K562 (cell line): ENCODE results near the gene CFL2. TPM values are rescaled to one million over a fixed set of nuclear protein-coding genes. Genes with fewer than 3 reads are reported as not detected.

Experiments
- ATAC-seq: fragments of 200-7000 bp; cut with Tn5 transposase; 3 replicates; pipeline ENCODE4 v1.9.1; 2020; ENCODE audit warnings: moderate library complexity
- BruUV-seq: library from RNA; stranded (reverse); fragments of 400-500 nt; replicated peaks from 2 replicates; lab custom pipeline; 2021; lab: Mats Ljungman, UMichigan
- CTCF ChIA-PET: fragments of 300-600 bp; formaldehyde crosslinking; extraction: SDS; loops from one replicate; lab custom pipeline; 2021; ENCODE audit warnings: low intra/inter-chr PET ratio; lab: Yijun Ruan, JAX
- POLR2A ChIA-PET: fragments of 300-600, 350-650 bp; sonication (Branson Sonifier 250); formaldehyde crosslinking; extraction: SDS; loops from one replicate; lab custom pipeline; 2021; ENCODE audit warnings: antibody characterized with exemption, inconsistent platforms; lab: Yijun Ruan, JAX
- DNase-seq, 4 experiments: peaks; one replicate each; pipeline versions ENCODE4 v3.0.0 to v3.0.0-alpha.2; 2011 to 2018; ENCODE audit warnings: low spot score in 3 of 4, mixed read lengths in 3 of 4; ENCODE audit errors: extremely low read depth in 1 of 4
- FAIRE-seq: peaks from 2 replicates; lab custom pipeline; 2011; peaks lifted over from hg19 to GRCh38; lab: Jason Lieb, UNC
- H2AFZ ChIP-seq: 2 replicates; pipeline ENCODE4 v1.6.0; 2011; ENCODE audit warnings: low read depth, low read length, control low read depth, inconsistent platforms
- H3K27ac ChIP-seq: fragments of 200-600 bp; 3 replicates; pipeline ENCODE4 v1.8.0; 2011; ENCODE audit warnings: low read depth, mild to moderate bottlenecking, control low read depth, inconsistent platforms, low read length, moderate library complexity, mixed read lengths; ENCODE audit errors: extremely low read depth
- H3K27me3 ChIP-seq, 2 experiments: fragments of 300-600 bp in 1 of 2; 2 replicates in 1 of 2; 3 replicates in 1 of 2; pipeline versions ENCODE4 v1.6.0 to v1.8.0; 2011; ENCODE audit warnings: inconsistent platforms in 2 of 2, low read length in 2 of 2, mild to moderate bottlenecking in 1 of 2, mixed read lengths in 1 of 2, moderate library complexity in 1 of 2; ENCODE audit not compliant: control insufficient read depth in 2 of 2, insufficient read depth in 2 of 2
- H3K36me3 ChIP-seq: fragments of 300-600 bp; 3 replicates; pipeline ENCODE4 v1.8.0; 2011; ENCODE audit warnings: mild to moderate bottlenecking, low read length, inconsistent platforms; ENCODE audit not compliant: control insufficient read depth, insufficient read depth
- H3K4me1 ChIP-seq, 2 experiments: fragments of 200-600 bp in 1 of 2; replicated peaks in 1 of 2; 2 replicates in 1 of 2; 3 replicates in 1 of 2; pipeline versions ENCODE4 v1.5.1 to v1.8.0; 2011; ENCODE audit warnings: inconsistent platforms in 2 of 2, low read length in 2 of 2, mild to moderate bottlenecking in 1 of 2, mixed read lengths in 1 of 2, moderate library complexity in 1 of 2; ENCODE audit not compliant: control insufficient read depth in 2 of 2, insufficient read depth in 2 of 2
- H3K4me2 ChIP-seq: 2 replicates; pipeline ENCODE4 v1.6.1; 2011; ENCODE audit warnings: low read length, control low read depth, inconsistent platforms, mixed read lengths; ENCODE audit not compliant: insufficient read depth
- H3K4me3 ChIP-seq: fragments of 200-600 bp; sonication (generic), shearing (Covaris generic); 2 replicates; pipeline ENCODE4 v1.5.1; 2016; ENCODE audit warnings: control low read depth, inconsistent platforms
- H3K79me2 ChIP-seq: fragments of 200-600 bp; 3 replicates; pipeline ENCODE4 v1.8.0; 2011; ENCODE audit warnings: low read length, inconsistent platforms; ENCODE audit not compliant: control insufficient read depth, insufficient read depth
- H3K9ac ChIP-seq, 2 experiments: 2 replicates each; pipeline versions ENCODE4 v1.6.0 to v1.6.1; 2011; ENCODE audit warnings: low read depth in 2 of 2, low read length in 2 of 2, control low read depth in 1 of 2, inconsistent platforms in 1 of 2, mild to moderate bottlenecking in 1 of 2, mixed read lengths in 1 of 2; ENCODE audit not compliant: insufficient read depth in 1 of 2
- H3K9me1 ChIP-seq: one replicate; pipeline ENCODE4 v1.6.0; 2011; ENCODE audit warnings: inconsistent platforms, mild to moderate bottlenecking, low read length, moderate library complexity; ENCODE audit not compliant: control insufficient read depth, insufficient read depth
- H3K9me3 ChIP-seq: replicated peaks from 2 replicates; pipeline ENCODE4 v1.5.1; 2011; ENCODE audit warnings: low read depth, low read length, inconsistent platforms; ENCODE audit not compliant: control insufficient read depth, insufficient read depth
- H4K20me1 ChIP-seq: replicated peaks from 2 replicates; pipeline ENCODE4 v1.6.1; 2011; ENCODE audit warnings: low read length, inconsistent platforms, mixed read lengths; ENCODE audit not compliant: control insufficient read depth, insufficient read depth
- BDP1 ChIP-seq: IDR thresholded peaks from 3 replicates; pipeline ENCODE4 v1.6.1; 2011; ENCODE audit not compliant: insufficient read length, insufficient read depth
- C11orf30 ChIP-seq: fragments of 450-650 bp; IDR thresholded peaks from 2 replicates; pipeline ENCODE4 v1.6.1; 2016; ENCODE audit warnings: low read depth, mild to moderate bottlenecking
- CBX2 ChIP-seq: fragments of 200-600 bp; sonication (generic); IDR thresholded peaks from one replicate; pipeline ENCODE4 v1.6.1; 2012; ENCODE audit warnings: mild to moderate bottlenecking, low read length, inconsistent platforms; ENCODE audit not compliant: insufficient read depth, poor library complexity, severe bottlenecking
- CBX8 ChIP-seq: fragments of 200-600 bp; sonication (generic); IDR thresholded peaks from 2 replicates; pipeline ENCODE4 v1.6.1; 2012; ENCODE audit warnings: borderline replicate concordance, mixed run types, low read depth, mild to moderate bottlenecking, moderate library complexity, mixed read lengths, low read length, control low read depth, inconsistent platforms; ENCODE audit not compliant: poor library complexity, severe bottlenecking; ENCODE audit errors: extremely low read depth
- ESRRA ChIP-seq: fragments of 450-650 bp; IDR thresholded peaks from 2 replicates; pipeline ENCODE4 v1.6.1; 2014; ENCODE audit warnings: low read depth, mild to moderate bottlenecking, moderate library complexity, borderline replicate concordance
- HNRNPUL1 ChIP-seq: fragments of 200-400 bp; formaldehyde crosslinking; IDR thresholded peaks from 2 replicates; pipeline ENCODE4 v1.6.1; 2017; ENCODE audit warnings: low read length
- KAT7 ChIP-seq: sonication (generic); formaldehyde crosslinking; IDR thresholded peaks from 2 replicates; pipeline ENCODE4 v1.8.0; 2022; ENCODE audit warnings: missing genetic modification reagents, mild to moderate bottlenecking, borderline replicate concordance
- MAFK ChIP-seq: IDR thresholded peaks from 2 replicates; pipeline ENCODE4 v1.6.1; 2011; ENCODE audit warnings: low read length, improper control_type of control experiment
- NFIC ChIP-seq: fragments of 450-650 bp; IDR thresholded peaks from 2 replicates; pipeline ENCODE4 v1.6.1; 2017; ENCODE audit warnings: mild to moderate bottlenecking, inconsistent platforms
- NR2C1 ChIP-seq, 2 experiments: fragments of 450-650 bp; IDR thresholded peaks; 2 replicates each; pipeline ENCODE4 v1.6.1; 2017; ENCODE audit warnings: mild to moderate bottlenecking in 2 of 2, antibody characterized with exemption in 1 of 2, inconsistent platforms in 1 of 2, missing compliant biosample characterization in 1 of 2, missing genetic modification characterization in 1 of 2
- WGBS: fragments of 100-300 bp; shearing (Covaris generic); methylation state at CpG from one replicate; pipeline ENCODE4 v1.1.6; 2016; ENCODE audit warnings: low coverage, mixed read lengths; ENCODE audit not compliant: insufficient coverage; ENCODE audit errors: missing lambda C conversion rate; 5-methylcytosine and 5-hydroxymethylcytosine counted together
- in situ Hi-C: fragments of 300-500 bp; cut with MboI; formaldehyde crosslinking; loops from 4 replicates; pipeline ENCODE4 v1.15.0; 2018; ENCODE audit warnings: inconsistent platforms, mixed read lengths
- intact Hi-C: fragments of 100-400 bp; cut with micrococcal nuclease; formaldehyde crosslinking; loops from 2 replicates; pipeline ENCODE4 v1.14.2; 2022
- polyA plus RNA-seq, 8 experiments: library from polyadenylated mRNA; depleted of rRNA in 4 of 8; stranded (reverse) in 5 of 8; unstranded in 3 of 8; fragments of >200 nt; fragmentation: Nextera tagmentation in 2 of 8; fragmentation: Illumina TruSeq in 1 of 8; extraction: Ambion mirVana in 2 of 8; extraction: Trizol in 1 of 8; gene quantifications; 2 replicates each; pipeline versions ENCODE4 v1.2.1 to v1.2.3, GENCODE V29; 2011 to 2014; ENCODE audit warnings: inconsistent platforms in 1 of 8, missing spikeins in 1 of 8
- total RNA-seq, 7 experiments: library from RNA; depleted of rRNA in 6 of 7; stranded (reverse); fragments of >200 nt in 6 of 7; fragmentation: Illumina TruSeq in 2 of 7; extraction: Trizol in 2 of 7; gene quantifications; 2 replicates each; pipeline versions ENCODE4 v1.2.1 to v1.2.3, GENCODE V29; 2011 to 2021; ENCODE audit warnings: low replicate concordance in 1 of 7
- TF ChIP-seq, protein P1 (sequence below), 2 experiments: fragments of 450-650 bp; IDR thresholded peaks; 2 replicates each; pipeline ENCODE4 v1.6.1; 2016
- TF ChIP-seq, protein P2 (sequence below), 2 experiments: fragments of 450-650 bp in 1 of 2; sonication (generic) in 1 of 2; formaldehyde crosslinking; conservative IDR thresholded peaks; 2 replicates each; pipeline versions ENCODE4 v1.4.0 to v1.8.1; 2020 to 2022; ENCODE audit warnings: mild to moderate bottlenecking in 1 of 2, missing genetic modification reagents in 1 of 2

The CFL2 gene
- total and polyA plus RNA-seq, 9 of the 15 experiments (the other 6 are each of a cell fraction or from before 2014, with no cell fraction given), result 2.0 to 12.7 (median 5.1) TPM

DNA sequence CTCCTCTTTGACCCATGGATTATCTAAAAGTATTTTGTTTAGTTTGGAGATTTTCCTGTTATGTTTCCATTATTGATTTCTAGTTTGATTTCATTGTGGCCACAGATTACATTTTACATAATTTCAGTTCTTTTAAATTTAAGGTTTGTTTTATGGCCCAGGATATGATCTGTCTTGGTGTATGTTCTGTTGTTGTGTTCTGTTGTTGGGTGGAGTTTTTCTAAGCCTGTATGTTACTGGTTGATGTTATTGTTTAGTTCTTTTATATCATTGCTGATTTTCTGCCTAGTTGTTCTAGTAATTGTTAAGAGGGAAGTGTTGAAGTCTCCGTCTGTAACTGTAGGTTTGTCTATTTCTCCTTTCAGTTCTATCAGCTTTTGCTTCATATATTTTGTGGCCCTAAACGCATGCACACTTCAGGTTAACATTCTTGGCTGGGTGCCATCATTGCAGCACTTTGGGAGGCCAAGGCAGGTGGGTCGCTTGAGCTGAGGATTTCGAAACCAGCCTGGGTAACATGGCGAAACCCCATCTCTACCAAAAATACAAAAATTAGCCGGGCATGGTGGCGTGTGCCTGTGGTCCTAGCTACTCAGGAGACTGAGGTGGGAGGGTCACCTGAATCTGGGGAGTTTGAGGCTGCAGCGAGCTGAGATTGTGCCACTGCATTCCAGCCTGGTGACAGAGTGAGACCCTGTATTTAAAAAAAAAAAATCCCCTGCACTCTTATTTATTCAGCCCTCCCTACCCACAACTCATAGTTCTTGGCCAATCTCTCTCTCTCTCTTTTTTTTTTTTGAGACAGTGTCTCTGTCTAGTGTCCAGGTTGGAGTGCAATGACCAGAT is 28.1 kb upstream of the CFL2 start:
- H2AFZ ChIP-seq, result no peak overlapping the region
- in situ Hi-C loops (no loop called here), intact Hi-C loops (no loop called here)
- no peaks in the 10 kb centered on the region for H3K9me3 ChIP-seq
- no peak for ATAC-seq
- FAIRE-seq, result no peak
- no peak overlapping the region for H3K4me2 ChIP-seq
- no peaks in the 10 kb centered on the region for H3K36me3 ChIP-seq
- no peaks in the 10 kb centered on the region for H3K79me2 ChIP-seq
- no peaks in the 10 kb centered on the region for H4K20me1 ChIP-seq
- POLR2A ChIA-PET, result no interaction called here
- WGBS, result 53% methylated on average over 8 of the region's 8 CpGs
- H3K27ac ChIP-seq, result no peak overlapping the region
- BruUV-seq, result no TSS peak
- CTCF ChIA-PET, result no interaction called here
- H3K9ac ChIP-seq, result no peak overlapping the region
- no peaks in the 10 kb centered on the region for H3K4me1 ChIP-seq
- TF ChIP-seq CBX2 (no peak), NFIC (peak; percentile 81), KAT7 (no peak), C11orf30 (0 out of 2 replicates have a peak, but pooled peaks have one; percentile 0), BDP1 (no peak)
- TF ChIP-seq, all 486 proteins: peak for 2
- no peaks in the 10 kb centered on the region for H3K9me1 ChIP-seq
- no peaks in the 10 kb centered on the region for H3K27me3 ChIP-seq
- no peak for DNase-seq
- no peak overlapping the region for H3K4me3 ChIP-seq

DNA sequence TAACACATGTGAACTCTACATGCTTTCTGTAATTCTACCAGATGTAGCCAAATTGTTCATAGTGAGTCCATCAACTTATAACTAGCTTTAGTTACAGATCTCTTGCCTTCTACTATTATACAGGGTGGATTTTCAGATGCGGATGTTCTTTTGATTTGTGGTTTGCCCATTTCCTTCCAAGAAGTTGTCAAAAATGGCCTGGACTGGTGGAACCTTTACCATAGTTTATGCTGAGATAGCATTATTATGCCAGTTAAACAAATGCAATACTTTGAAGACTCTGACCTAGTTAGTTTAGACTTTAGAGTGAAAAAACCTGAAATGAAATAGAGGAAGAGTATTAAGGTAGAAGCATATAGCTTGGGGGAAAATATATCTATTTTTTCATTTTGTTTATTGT is 27.4 kb upstream of the CFL2 start:
- Histone ChIP-seq H4K20me1 (no peaks in the 10 kb centered on the region), H3K9me1 (no peaks in the 10 kb centered on the region), H3K9ac (no peak overlapping the region), H3K4me3 (no peak overlapping the region), H3K4me1 (no peaks in the 10 kb centered on the region), H3K4me2 (no peak overlapping the region), H3K79me2 (no peaks in the 10 kb centered on the region), H2AFZ (no peak overlapping the region), H3K27me3 (no peaks in the 10 kb centered on the region), H3K27ac (no peak overlapping the region), H3K9me3 (no peaks in the 10 kb centered on the region), H3K36me3 (no peaks in the 10 kb centered on the region)
- FAIRE-seq (no peak), DNase-seq (no peak), ATAC-seq (no peak)
- ChIA-PET POLR2A (no interaction called here), CTCF (no interaction called here)
- in situ Hi-C loops, result no loop called here
- intact Hi-C loops, result no loop called here
- no TSS peak for BruUV-seq
- 40% methylated on average over 1 of the region's 1 CpG for WGBS
- TF ChIP-seq CBX8 (no peak), MAFK (peak; percentile 67), ESRRA (no peak), C11orf30 (peak; percentile 76), HNRNPUL1 (no peak), NR2C1 (IDR thresholded peaks at IDR 0.05) (no peak), NR2C1 (tag; IDR thresholded peaks at IDR 0.05) (no peak)
- TF ChIP-seq, protein P1, sequence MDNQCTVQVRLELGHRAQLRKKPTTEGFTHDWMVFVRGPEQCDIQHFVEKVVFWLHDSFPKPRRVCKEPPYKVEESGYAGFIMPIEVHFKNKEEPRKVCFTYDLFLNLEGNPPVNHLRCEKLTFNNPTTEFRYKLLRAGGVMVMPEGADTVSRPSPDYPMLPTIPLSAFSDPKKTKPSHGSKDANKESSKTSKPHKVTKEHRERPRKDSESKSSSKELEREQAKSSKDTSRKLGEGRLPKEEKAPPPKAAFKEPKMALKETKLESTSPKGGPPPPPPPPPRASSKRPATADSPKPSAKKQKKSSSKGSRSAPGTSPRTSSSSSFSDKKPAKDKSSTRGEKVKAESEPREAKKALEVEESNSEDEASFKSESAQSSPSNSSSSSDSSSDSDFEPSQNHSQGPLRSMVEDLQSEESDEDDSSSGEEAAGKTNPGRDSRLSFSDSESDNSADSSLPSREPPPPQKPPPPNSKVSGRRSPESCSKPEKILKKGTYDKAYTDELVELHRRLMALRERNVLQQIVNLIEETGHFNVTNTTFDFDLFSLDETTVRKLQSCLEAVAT (IDR thresholded peaks at IDR 0.05), result no peak
- TF ChIP-seq, protein P2, sequence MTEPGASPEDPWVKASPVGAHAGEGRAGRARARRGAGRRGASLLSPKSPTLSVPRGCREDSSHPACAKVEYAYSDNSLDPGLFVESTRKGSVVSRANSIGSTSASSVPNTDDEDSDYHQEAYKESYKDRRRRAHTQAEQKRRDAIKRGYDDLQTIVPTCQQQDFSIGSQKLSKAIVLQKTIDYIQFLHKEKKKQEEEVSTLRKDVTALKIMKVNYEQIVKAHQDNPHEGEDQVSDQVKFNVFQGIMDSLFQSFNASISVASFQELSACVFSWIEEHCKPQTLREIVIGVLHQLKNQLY (CRISPR knock-in tag; conservative IDR thresholded peaks at IDR 0.05), result no peak
